CD4-positive, alpha-beta T cell treated with Interleukin-15 for 1 hour (primary cell): ENCODE data around the gene DLGAP1.

Source experiments
- DNase-seq: peaks from one replicate; pipeline ENCODE4 v3.0.0-alpha.2; 2020

DLGAP1 gene

DNA sequence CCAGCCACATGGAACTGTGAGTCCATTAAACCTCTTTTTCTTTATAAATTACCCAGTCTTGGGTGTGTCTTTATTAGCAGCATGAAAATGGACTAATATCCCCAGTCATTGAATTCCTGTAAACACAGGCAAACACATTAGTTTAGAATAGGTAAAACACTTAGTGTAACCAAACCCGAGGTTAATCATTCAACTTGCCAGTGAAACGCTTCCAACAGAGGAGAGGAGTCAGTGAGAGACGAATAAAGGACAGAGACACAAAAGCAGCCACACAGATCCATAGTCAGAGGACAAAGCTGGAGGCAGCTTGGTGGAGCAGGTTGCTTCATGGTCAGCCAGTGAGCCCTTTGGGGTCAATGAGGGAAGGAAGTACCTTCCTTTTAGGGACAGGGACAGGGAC, 657.1 kb downstream of the DLGAP1 start:
- DNase-seq = no peak

DNA sequence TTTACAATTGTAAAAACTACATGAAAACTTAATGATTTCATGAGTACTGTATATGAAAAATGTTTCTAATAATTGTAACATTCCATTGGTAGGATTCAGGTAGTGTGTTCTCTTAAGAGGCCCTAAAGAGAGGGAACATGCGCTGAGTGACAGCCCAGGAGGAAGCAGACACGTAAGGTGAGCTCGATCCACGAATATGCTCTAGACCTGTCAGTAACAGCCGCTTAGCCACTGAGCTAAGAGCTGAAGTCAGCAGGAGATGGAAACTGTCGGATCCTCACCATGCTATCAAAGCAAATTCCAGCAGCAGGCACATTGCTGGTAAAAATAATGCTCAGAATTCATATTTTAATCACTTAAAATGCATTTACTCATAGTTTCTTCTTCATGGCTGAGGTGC, 658.7 kb downstream of the DLGAP1 start:
- no peak for DNase-seq

DNA sequence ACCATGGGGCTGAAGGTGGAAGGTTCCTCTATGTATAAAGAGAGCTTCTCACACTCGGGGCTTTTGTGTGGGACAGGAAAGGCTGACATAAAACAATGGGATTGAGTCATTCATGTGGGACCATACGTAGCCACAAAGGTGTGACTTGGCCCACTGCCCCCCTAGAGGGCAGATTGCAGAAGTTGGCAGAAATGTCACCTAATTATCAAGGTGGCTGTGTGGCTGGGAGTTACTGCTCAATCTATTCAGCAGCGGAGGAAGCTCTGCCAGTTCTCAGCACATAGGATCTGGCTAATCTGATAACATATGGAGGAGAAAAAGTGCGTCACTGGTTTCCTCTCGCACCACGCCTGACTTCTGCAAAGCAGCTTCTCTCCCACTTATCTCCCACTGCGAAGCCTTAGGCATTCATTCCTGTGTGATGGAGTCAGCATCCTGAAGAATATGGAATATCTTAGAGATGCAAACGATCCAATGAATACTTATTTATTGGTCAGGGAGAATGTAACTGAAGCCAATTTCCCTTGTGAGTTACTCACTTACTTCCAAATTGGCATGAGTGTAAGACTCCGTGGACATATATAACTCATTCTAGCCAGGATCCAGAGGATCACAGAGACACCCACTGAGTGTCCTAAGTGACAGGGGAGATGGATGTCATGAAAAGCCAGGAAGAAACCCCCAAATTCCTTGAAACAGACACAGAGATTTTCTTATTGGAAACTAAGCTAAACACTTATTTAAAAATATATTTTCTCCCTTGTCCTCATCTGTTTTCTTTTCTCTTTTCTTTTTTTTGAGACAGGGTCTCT, 660.4 kb downstream of the DLGAP1 start:
- DNase-seq = no peak

GRCh38 chr18:3793545-3793944, 661.6 kb downstream of the DLGAP1 start:
- DNase-seq = no peak

GRCh38 chr18:3793111-3793510, 662.0 kb downstream of the DLGAP1 start:
- no peak for DNase-seq

- DNase-seq = no peak
These were observed 662.4 kb downstream of the DLGAP1 start for GRCh38 chr18:3792711-3793110.

DNA sequence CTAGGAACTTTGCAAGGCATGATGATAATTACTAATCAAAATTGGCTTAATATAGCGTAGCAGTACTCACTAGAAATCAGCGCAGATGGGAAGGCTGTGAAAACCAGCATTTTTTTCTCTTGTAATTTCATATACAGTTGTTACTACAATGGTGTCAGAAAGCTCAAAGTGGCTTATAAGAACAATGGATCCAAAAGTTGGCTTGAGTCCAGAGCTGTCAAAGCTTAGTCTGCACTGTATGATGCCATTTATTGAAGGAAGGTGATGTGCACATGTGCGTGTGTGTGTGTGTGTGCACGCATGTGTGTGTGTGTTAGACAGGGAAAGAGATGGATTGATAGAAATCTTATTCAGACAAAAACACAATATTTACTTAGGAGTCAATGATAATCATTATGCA, 663.9 kb downstream of the DLGAP1 start:
- no peak for DNase-seq

GRCh38 chr18:3790703-3791102, 664.4 kb downstream of the DLGAP1 start:
- DNase-seq = no peak

GRCh38 chr18:3789525-3789924, 665.6 kb downstream of the DLGAP1 start:
- no peak for DNase-seq

DNA sequence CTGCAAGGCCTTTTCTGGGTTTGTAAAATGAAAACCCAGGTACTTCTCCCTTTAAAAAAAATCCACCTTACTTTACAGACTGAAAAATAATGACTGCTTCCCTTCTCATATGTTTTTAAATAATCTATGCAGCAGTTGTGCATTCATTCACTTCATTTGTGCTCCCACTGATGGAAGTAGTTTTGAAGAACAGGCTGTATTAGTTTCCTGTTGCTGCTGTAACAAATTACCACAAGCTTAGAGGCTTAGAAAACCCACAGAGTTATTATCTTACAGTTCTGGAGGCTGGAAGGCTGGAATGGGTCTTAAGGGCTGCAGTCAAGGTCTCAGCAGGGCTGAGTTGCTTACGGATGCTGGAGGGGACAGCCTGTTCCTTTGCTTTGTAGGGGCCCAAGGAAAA, 670.2 kb downstream of the DLGAP1 start:
- no peak for DNase-seq

DNA sequence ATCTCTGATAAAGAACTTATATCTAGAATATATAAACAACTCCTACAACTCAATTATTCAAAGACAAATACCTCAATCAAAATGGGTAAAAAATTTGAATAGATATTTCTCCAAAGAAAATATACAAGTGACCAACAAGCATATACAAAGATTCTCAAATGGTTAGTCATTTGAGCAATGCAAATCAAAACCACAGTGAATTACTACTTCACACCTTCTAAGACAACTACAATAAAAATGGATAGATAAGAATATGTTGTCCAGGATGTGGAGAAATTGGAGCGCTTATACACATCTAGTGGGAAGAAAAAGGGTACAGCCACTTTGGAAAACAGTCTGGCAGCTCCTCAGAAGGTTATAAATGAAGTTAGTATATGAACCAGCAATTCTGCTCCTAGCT, 672.2 kb downstream of the DLGAP1 start:
- DNase-seq = no peak

GRCh38 chr18:3777719-3778118, 677.4 kb downstream of the DLGAP1 start:
- DNase-seq = no peak

GRCh38 chr18:3777122-3777521, 678.0 kb downstream of the DLGAP1 start:
- DNase-seq = no peak

- no peak for DNase-seq
These were observed 679.1 kb downstream of the DLGAP1 start for GRCh38 chr18:3775996-3776395.

GRCh38 chr18:3773303-3773702, 681.8 kb downstream of the DLGAP1 start:
- DNase-seq = no peak

DNA sequence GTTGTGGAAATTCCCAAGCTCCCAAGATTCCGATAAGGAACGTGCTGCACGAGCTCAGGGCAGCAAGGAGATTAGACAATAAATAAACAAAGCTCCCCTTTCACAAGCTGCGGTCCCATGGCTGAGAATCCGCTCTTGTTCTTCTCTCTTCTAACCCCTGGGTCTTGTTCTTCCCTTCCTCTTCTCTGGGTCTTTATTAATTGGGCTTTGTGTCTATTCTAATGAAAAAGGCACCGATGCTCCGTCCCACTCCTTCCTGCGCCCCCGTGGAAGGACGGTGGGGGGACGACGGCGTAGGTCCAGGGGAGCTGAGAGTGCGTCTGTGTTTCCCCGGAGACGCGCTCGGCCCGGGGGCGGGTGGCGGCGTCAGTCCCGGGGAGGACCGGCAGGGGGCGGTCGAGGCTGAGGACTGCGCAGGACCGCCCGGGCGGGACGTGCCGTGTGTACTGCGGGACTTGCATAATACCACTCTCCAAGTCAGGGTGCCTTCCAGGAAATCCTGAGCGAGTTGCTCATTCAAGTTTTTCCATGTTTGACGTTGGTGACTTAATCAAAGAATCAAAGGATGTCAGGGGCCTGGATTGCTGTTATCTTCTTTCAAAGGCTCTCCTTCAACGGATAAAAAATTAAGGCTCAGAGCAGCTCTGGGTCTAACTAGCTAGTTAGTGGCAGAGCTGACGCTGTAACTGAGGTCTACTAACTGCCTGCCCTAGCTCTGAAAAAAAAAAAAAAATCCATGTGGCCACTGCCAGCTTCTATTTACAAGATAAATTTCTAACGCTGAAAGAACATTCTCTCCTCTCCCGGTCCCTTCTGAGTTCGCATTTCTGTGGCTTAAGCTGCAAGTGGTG, 683.8 kb downstream of the DLGAP1 start:
- DNase-seq = peak; percentile 67

DNA sequence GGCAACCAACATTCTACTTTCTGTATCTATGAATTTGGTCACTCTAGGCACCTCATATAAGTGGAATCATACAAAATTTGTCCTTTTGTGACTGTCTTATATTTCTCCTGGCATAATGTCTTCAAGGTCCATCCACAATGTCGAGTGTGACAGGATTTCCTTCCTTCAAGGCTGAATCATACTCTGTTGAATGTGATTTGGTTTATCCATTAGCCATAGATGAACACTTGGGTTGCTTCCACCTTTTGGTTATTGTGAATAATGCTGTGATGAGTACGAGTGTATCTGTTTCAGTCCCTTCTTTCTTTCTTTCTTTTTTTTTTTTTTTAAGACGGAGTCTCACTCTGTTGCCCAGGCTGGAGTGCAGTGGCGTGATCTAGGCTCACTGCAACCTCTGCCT, 693.8 kb downstream of the DLGAP1 start:
- DNase-seq = no peak

GRCh38 chr18:3760741-3761140, 694.4 kb downstream of the DLGAP1 start:
- no peak for DNase-seq

DNA sequence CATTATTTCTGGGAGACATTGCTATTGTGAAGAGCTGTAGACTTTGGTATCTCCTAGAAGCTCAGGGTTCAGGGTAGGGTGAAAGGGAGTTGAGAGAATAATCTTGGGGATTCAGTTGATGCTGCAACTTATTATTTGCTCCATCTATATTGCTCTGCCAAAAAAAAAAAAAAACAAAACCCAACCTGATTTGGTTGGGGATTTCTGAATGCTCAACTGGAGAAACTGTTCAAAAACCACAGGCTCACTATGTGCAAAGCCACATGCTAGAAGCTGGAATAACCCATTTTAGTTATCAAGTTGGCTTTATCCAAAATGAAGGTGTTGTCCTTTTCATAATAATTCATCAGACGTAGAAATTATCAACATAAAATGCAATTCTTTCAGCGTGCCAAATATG, 696.0 kb downstream of the DLGAP1 start:
- DNase-seq = no peak

GRCh38 chr18:3758531-3758930, 696.6 kb downstream of the DLGAP1 start:
- no peak for DNase-seq

GRCh38 chr18:3757361-3757760, 697.7 kb downstream of the DLGAP1 start:
- no peak for DNase-seq

DNA sequence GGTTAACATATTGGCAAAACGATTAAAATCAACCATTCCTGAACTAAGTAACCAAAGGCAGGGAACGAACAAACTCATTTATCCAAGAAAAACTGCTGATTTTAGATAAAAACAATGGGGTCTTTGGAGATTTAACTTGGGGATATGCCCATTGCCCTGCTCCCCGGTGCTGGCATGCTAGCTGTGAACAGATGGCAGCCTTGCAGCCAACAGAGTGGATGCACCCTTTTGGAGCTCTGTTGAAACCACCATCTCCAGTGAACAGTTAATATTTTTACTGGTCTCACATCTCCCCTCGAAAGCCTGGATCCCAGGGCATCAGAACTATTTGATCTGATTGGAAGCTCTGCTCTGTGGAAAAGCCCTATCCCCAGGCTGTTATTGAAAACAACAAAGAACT, 702.0 kb downstream of the DLGAP1 start:
- no peak for DNase-seq

GRCh38 chr18:3748086-3748485, 707.0 kb downstream of the DLGAP1 start:
- no peak for DNase-seq
